ENCODE measurements around the gene KNOP1. TPM values are rescaled to one million over a fixed set of nuclear protein-coding genes. Genes with fewer than 3 reads are reported as not detected.

The KNOP1 gene
- total RNA-seq, 1 experiment from 2014 or later, result 13.6 TPM

GRCh38 chr16:19699472-19699871 is 18.6 kb downstream of the KNOP1 start:
- H3K9me3 ChIP-seq (ENCODE audit: low read length), result no peaks in the 10 kb centered on the region
- ATAC-seq (no peak), DNase-seq (no peak)
- ChIA-PET CTCF (no interaction called here), POLR2A (ENCODE audit: unreplicated experiment) (no interaction called here)
- H3K9me2 ChIP-seq (replicated peaks; ENCODE audit: low read length), result no peaks in the 10 kb centered on the region
- H3K27me3 ChIP-seq (ENCODE audit: low read length), result no peaks in the 10 kb centered on the region
- no peak overlapping the region for H3K27ac ChIP-seq (ENCODE audit: low read length)
- H3K9ac ChIP-seq (ENCODE audit: low read length), result no peak overlapping the region
- no peak overlapping the region for H3K4me2 ChIP-seq (ENCODE audit: low read length)
- H3K4me1 ChIP-seq (ENCODE audit: insufficient read depth, low read length), result peaks cover 41% of the 10 kb centered on the region
- no peaks in the 10 kb centered on the region for H3F3A ChIP-seq (ENCODE audit: low read length, unreplicated experiment)
- H2AFZ ChIP-seq (ENCODE audit: low read length), result no peak overlapping the region
- 0 out of 2 replicates have a peak, but pooled peaks cover 4% of the 10 kb centered on the region for H3K79me2 ChIP-seq (ENCODE audit: low read length)
- intact Hi-C loops (cut with micrococcal nuclease), result loop anchor here (5.0 kb wide), 3 partner anchors 53 to 188 kb away; no protein-coding TSS in a partner anchor
- BruUV-seq (replicated peaks), result no TSS peak
- TF ChIP-seq EZH2 (IDR thresholded peaks at IDR 0.05; ENCODE audit: low read length, unreplicated experiment) (no peak), CTCF (conservative IDR thresholded peaks at IDR 0.05; ENCODE audit: low read depth, low read length) (no peak), EZH2phosphoT487 (IDR thresholded peaks at IDR 0.05; ENCODE audit: borderline replicate concordance, low read length) (no peak)
- no peak overlapping the region for H3K4me3 ChIP-seq (ENCODE audit: low read length)
- H3K36me3 ChIP-seq (ENCODE audit: low read depth, low read length), result peaks cover 8% of the 10 kb centered on the region; the same call in 1 of the 2 replicates
- no peaks in the 10 kb centered on the region for H4K20me1 ChIP-seq (ENCODE audit: low read length)

GRCh38 chr16:19698480-19699465 is 19.3 kb downstream of the KNOP1 start:
- Histone ChIP-seq H2AFZ (ENCODE audit: low read length) (no peak overlapping the region), H3K4me3 (ENCODE audit: low read length) (no peak overlapping the region), H3K4me1 (ENCODE audit: insufficient read depth, low read length) (peaks cover 41% of the 10 kb centered on the region), H3K9ac (ENCODE audit: low read length) (no peak overlapping the region), H3F3A (ENCODE audit: low read length, unreplicated experiment) (no peaks in the 10 kb centered on the region), H3K36me3 (ENCODE audit: low read depth, low read length) (peaks cover 5% of the 10 kb centered on the region; the same call in 1 of the 2 replicates), H3K27ac (ENCODE audit: low read length) (no peak overlapping the region), H3K9me3 (ENCODE audit: low read length) (no peaks in the 10 kb centered on the region), H3K9me2 (replicated peaks; ENCODE audit: low read length) (no peaks in the 10 kb centered on the region), H4K20me1 (ENCODE audit: low read length) (no peaks in the 10 kb centered on the region), H3K4me2 (ENCODE audit: low read length) (no peak overlapping the region), H3K27me3 (ENCODE audit: low read length) (no peaks in the 10 kb centered on the region), H3K79me2 (ENCODE audit: low read length) (0 out of 2 replicates have a peak, but pooled peaks cover 4% of the 10 kb centered on the region)
- POLR2A ChIA-PET (ENCODE audit: unreplicated experiment), result no interaction called here
- TF ChIP-seq EZH2phosphoT487 (IDR thresholded peaks at IDR 0.05; ENCODE audit: borderline replicate concordance, low read length) (no peak), EZH2 (IDR thresholded peaks at IDR 0.05; ENCODE audit: low read length, unreplicated experiment) (no peak), CTCF (conservative IDR thresholded peaks at IDR 0.05; ENCODE audit: low read depth, low read length) (no peak)
- intact Hi-C loops (cut with micrococcal nuclease), result loop anchor here (5.0 kb wide), 3 partner anchors 54 to 189 kb away; no protein-coding TSS in a partner anchor
- BruUV-seq (replicated peaks), result no TSS peak
- DNase-seq (no peak), ATAC-seq (no peak)
- CTCF ChIA-PET, result no interaction called here

Measured in PC-3 (cell line).